Epithelial cell of esophagus (primary cell): ENCODE results near the gene DISC1.
"Not testable (repeated sequence)": the region's sequence is repeated elsewhere in the genome, so short reads cannot be mapped to it uniquely, and the experiment has no call there.

Source experiments
- DNase-seq: peaks from one replicate; pipeline ENCODE4 v3.0.0; 2010; ENCODE audit warnings: low read depth
- H3K4me3 ChIP-seq: 2 replicates; pipeline ENCODE4 v1.5.1; 2011; ENCODE audit warnings: mild to moderate bottlenecking, low read length, control low read depth
- TF ChIP-seq, protein P1 (sequence below): IDR thresholded peaks from 2 replicates; pipeline ENCODE4 v1.5.1; 2011; ENCODE audit warnings: low read depth, mild to moderate bottlenecking, low read length, control low read depth, inconsistent platforms; ENCODE audit not compliant: insufficient read depth; ENCODE audit errors: missing control alignments

The DISC1 gene

DNA sequence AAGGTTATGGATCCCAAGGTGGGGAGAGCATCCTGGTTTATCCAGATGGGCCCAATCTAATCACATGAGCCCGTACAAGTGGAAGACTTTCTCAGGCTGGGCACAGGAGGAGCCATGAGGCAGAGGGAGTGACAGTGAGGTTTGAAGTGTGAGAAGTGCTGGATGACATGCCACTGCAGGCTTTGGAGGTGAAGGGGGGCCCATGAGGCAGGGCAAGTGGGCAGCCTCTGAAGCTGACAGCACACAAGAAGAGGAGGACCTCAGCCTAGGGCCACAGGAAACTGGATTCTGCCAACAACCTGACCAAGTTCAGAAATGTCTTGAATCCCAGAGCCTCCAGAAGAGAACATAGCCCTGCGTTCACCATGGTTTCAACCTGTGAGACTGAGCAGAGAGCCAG is 311.6 kb downstream of the DISC1 start:
- H3K4me3 ChIP-seq: no peak overlapping the region
- TF ChIP-seq, protein P1, sequence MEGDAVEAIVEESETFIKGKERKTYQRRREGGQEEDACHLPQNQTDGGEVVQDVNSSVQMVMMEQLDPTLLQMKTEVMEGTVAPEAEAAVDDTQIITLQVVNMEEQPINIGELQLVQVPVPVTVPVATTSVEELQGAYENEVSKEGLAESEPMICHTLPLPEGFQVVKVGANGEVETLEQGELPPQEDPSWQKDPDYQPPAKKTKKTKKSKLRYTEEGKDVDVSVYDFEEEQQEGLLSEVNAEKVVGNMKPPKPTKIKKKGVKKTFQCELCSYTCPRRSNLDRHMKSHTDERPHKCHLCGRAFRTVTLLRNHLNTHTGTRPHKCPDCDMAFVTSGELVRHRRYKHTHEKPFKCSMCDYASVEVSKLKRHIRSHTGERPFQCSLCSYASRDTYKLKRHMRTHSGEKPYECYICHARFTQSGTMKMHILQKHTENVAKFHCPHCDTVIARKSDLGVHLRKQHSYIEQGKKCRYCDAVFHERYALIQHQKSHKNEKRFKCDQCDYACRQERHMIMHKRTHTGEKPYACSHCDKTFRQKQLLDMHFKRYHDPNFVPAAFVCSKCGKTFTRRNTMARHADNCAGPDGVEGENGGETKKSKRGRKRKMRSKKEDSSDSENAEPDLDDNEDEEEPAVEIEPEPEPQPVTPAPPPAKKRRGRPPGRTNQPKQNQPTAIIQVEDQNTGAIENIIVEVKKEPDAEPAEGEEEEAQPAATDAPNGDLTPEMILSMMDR: no peak
- DNase-seq: no peak

DNA sequence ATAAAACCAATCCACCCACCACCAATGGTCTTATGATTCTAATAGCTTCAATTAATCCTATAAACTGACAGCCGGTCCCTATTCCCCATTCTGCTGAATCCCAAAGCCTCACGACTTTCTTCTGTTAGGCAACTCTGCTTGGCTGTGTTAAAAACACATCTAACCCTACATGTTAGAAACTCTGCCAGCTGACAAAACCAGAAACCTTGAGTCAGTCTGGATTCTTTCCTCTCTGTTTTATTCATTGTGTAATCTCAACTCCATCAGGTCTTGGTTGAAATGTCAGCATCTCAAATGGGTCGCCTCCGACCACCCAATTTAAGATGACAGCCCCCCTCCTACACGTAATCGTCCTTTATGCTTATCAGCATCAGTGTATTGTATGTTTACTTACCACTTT is 312.1 kb downstream of the DISC1 start:
- no peak overlapping the region for H3K4me3 ChIP-seq
- TF ChIP-seq, protein P1: no peak
- DNase-seq: no peak

DNA sequence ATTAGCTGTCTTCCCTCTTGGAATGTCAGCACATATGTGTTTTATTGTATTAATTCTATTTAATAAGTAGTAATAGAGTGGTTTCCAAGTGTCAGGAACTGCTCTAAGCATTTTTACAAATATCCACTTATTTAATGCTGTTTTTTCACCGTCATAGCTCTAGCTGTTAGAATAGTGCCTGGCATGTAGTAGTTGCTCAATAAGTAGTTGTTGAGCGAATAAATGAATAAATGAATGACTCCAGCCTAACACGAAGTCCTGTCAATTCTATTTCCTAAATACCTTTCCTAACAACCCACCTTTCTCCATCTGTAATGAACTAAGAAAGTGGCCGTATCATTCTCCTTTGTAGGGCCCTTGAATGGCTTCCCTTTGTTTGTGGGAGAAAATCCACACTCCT is 312.5 kb downstream of the DISC1 start:
- TF ChIP-seq, protein P1: no peak
- no peak overlapping the region for H3K4me3 ChIP-seq
- no peak for DNase-seq

DNA sequence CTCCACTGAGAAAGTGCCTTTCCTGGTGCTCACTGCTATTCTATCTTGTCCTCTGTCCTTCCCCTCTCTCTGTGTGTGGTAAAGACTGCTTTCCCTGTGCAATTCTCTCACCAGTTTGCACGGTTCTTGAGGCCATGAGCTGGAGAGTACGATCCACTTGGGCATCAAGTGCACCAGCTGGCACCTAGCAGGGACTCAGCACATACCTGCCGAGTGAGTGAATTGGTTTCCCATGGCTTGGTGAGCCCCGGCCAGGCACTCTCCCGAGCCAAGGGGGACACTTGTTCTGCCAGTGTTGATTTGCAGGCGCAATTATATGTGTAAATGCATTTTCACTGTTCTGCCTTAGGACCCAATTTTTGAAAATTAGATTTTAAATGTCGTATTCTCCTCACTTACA is 313.5 kb downstream of the DISC1 start:
- DNase-seq: no peak
- H3K4me3 ChIP-seq: no peak overlapping the region
- TF ChIP-seq, protein P1: no peak

DNA sequence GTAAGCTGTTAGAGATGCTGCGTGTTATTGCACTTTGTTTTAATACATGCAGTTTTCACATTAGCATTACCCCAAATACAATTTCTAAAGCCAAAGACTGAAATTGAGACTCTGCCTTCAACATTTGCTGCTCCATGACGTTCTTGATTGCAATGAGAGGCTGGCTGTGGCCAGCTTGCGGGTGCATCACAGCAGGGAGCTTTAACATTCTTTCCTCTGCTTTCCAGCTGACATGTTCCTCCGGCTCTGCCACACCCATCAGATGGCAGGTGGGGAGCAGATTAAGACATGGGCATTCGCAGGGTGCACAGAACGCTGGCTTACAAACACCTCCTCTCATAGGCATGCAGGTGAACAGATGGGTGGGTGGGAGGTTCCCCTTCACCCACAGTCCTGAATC is 314.1 kb downstream of the DISC1 start:
- no peak overlapping the region for H3K4me3 ChIP-seq
- no peak for DNase-seq
- TF ChIP-seq, protein P1: no peak

DNA sequence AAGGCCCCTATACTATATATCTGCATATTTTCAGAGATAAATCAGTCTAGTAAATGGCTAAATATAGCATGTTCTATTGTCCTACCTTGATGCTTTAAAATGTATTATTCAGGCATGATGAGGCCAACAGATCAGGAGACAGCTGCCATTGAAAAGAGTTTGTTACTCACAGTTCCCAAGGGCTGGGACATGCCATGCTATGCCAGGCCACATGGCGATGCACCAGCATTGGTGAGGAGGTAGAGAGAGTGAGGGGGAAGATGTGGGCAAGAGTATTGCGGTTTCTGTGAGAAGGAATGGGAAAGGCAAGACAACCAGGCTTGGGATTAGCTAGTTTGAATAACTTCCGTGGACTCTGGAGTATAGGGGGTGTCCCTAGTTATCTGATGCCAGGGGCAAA is 316.5 kb downstream of the DISC1 start:
- TF ChIP-seq, protein P1: no peak
- no peak overlapping the region for H3K4me3 ChIP-seq
- no peak for DNase-seq

DNA sequence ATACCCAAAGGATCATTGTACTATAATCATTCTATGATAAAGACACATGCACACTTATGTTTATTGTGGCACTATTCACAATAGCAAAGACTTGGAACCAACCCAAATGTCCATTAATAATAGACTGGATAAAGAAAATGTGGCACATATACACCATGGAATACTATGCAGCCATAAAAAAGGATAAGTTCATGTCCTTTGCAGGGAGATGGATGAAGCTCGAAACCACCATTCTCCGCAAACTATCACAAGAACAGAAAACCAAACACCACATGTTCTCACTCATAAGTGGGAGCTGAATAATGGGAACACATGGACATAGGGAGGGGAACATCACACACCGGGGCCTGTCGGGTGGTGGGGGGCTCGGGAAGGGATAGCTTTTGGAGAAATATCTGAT is 321.5 kb downstream of the DISC1 start:
- not testable (repeated sequence) for H3K4me3 ChIP-seq, DNase-seq
